Gastroesophageal sphincter (tissue), 3 donors: ENCODE data around the gene AUTS2.

Source experiments
- POLR2A ChIP-seq, 2 donors: fragments of 450-650 bp; IDR thresholded peaks; one replicate each; pipeline ENCODE4 v1.6.1; 2017; ENCODE audit warnings: antibody characterized with exemption in 2 of 2, mild to moderate bottlenecking in 2 of 2, moderate library complexity in 1 of 2
- TF ChIP-seq, protein P1 (sequence below), 4 experiments: fragments of 200-600 bp in 2 of 4; fragments of 450-650 bp in 2 of 4; sonication (generic) in 1 of 4; IDR thresholded peaks; one replicate each; pipeline ENCODE4 v1.5.1; 2017 to 2019; ENCODE audit warnings: antibody characterized with exemption in 4 of 4, mild to moderate bottlenecking in 2 of 4, moderate library complexity in 2 of 4

DNA sequence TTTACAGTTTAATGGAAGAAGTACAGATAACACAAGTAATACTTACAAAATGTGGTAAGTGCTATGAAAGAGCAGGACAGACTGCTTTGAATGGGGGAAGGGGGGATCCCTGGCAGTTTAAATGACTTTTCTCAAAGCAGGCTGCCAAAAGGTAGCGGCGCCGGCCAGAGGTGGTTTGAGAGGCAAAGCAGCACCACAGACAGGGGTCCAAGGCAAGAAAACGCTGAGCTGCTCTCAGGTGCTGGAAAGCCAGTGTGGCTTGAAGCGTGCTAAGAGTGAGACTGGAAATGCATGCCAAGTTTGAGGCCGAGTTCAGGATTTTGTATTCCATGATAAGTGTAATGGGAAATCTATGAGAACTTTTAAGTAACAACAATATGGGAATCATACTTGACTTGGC is 437.7 kb downstream of the AUTS2 start:
- TF ChIP-seq, protein P1, sequence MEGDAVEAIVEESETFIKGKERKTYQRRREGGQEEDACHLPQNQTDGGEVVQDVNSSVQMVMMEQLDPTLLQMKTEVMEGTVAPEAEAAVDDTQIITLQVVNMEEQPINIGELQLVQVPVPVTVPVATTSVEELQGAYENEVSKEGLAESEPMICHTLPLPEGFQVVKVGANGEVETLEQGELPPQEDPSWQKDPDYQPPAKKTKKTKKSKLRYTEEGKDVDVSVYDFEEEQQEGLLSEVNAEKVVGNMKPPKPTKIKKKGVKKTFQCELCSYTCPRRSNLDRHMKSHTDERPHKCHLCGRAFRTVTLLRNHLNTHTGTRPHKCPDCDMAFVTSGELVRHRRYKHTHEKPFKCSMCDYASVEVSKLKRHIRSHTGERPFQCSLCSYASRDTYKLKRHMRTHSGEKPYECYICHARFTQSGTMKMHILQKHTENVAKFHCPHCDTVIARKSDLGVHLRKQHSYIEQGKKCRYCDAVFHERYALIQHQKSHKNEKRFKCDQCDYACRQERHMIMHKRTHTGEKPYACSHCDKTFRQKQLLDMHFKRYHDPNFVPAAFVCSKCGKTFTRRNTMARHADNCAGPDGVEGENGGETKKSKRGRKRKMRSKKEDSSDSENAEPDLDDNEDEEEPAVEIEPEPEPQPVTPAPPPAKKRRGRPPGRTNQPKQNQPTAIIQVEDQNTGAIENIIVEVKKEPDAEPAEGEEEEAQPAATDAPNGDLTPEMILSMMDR (IDR thresholded peaks at IDR 0.05), result no peak
- TF ChIP-seq POLR2A (IDR thresholded peaks at IDR 0.05), result no peak
